ENCODE results near the gene RELN.

The RELN gene

GRCh38 chr7:103889451-103889850 is 100.0 kb downstream of the RELN start:
- DNase-seq, result no peak

GRCh38 chr7:103888603-103889153 is 100.8 kb downstream of the RELN start:
- DNase-seq, result no peak

- no peak for DNase-seq
These were observed 101.4 kb downstream of the RELN start for GRCh38 chr7:103887853-103888602.

GRCh38 chr7:103887050-103887449 is 102.4 kb downstream of the RELN start:
- DNase-seq, result no peak

GRCh38 chr7:103879928-103880600 is 109.4 kb downstream of the RELN start:
- DNase-seq, result no peak

- no peak for DNase-seq
These were observed 110.0 kb downstream of the RELN start for GRCh38 chr7:103879411-103879810.

GRCh38 chr7:103877565-103877964 is 111.9 kb downstream of the RELN start:
- no peak for DNase-seq

GRCh38 chr7:103875718-103876117 is 113.7 kb downstream of the RELN start:
- DNase-seq, result no peak

- no peak for DNase-seq
These were observed 118.0 kb downstream of the RELN start for GRCh38 chr7:103871473-103871872.

GRCh38 chr7:103870664-103871063 is 118.8 kb downstream of the RELN start:
- no peak for DNase-seq

- no peak for DNase-seq
These were observed 121.6 kb downstream of the RELN start for GRCh38 chr7:103867874-103868273.

- peak; percentile 14 for DNase-seq
These were observed 122.5 kb downstream of the RELN start for GRCh38 chr7:103866919-103867318.

GRCh38 chr7:103865442-103865841 is 124.0 kb downstream of the RELN start:
- no peak for DNase-seq

- no peak for DNase-seq
These were observed 127.0 kb downstream of the RELN start for GRCh38 chr7:103862302-103863035.

- DNase-seq, result peak; percentile 36
These were observed 129.7 kb downstream of the RELN start for GRCh38 chr7:103859709-103860108.

- no peak for DNase-seq
These were observed 132.0 kb downstream of the RELN start for GRCh38 chr7:103857435-103857834.

GRCh38 chr7:103856929-103857328 is 132.5 kb downstream of the RELN start:
- no peak for DNase-seq

- no peak for DNase-seq
These were observed 133.8 kb downstream of the RELN start for GRCh38 chr7:103855671-103856070.

- no peak for DNase-seq
These were observed 134.8 kb downstream of the RELN start for GRCh38 chr7:103854611-103855010.

- DNase-seq, result no peak
These were observed 138.1 kb downstream of the RELN start for GRCh38 chr7:103851357-103851756.

GRCh38 chr7:103843689-103844480 is 145.6 kb downstream of the RELN start:
- DNase-seq, result no peak

GRCh38 chr7:103833401-103833800 is 156.1 kb downstream of the RELN start:
- DNase-seq, result no peak

- no peak for DNase-seq
These were observed 157.0 kb downstream of the RELN start for GRCh38 chr7:103832438-103832837.
